ENCODE measurements around the gene CEP78. TPM values are rescaled to one million over a fixed set of nuclear protein-coding genes. Genes with fewer than 3 reads are reported as not detected.
"Not testable (repeated sequence)": the region's sequence is repeated elsewhere in the genome, so short reads cannot be mapped to it uniquely, and the experiment has no call there.

Gene CEP78, protein sequence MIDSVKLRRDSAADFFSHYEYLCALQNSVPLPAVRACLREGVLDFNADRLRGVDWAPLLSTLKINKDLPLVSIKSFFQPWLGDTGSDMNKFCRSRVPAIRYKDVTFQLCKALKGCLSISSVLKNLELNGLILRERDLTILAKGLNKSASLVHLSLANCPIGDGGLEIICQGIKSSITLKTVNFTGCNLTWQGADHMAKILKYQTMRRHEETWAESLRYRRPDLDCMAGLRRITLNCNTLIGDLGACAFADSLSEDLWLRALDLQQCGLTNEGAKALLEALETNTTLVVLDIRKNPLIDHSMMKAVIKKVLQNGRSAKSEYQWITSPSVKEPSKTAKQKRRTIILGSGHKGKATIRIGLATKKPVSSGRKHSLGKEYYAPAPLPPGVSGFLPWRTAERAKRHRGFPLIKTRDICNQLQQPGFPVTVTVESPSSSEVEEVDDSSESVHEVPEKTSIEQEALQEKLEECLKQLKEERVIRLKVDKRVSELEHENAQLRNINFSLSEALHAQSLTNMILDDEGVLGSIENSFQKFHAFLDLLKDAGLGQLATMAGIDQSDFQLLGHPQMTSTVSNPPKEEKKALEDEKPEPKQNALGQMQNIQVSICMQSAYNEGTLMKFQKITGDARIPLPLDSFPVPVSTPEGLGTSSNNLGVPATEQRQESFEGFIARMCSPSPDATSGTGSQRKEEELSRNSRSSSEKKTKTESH
- 10 to 100 TPM; 39.8 to 56.4 TPM for total RNA-seq

GRCh38 chr9:78235762-78236550 is at the start of gene CEP78:
Gene CEP78 (plus strand): TSS chr9:78236075. CDS start chr9:78236351, 276 bp downstream.
- DNase-seq (ENCODE audit: low spot score) (peak; percentile 94), ATAC-seq (peak; percentile 97 to 98)
- Mint-ChIP-seq H3K9me3 (no peaks in the 10 kb centered on the region), H3K27me3 (no peaks in the 10 kb centered on the region), H3K27ac (peak within 1 kb of the TSS; percentile 75 to 93), H3K4me1 (ENCODE audit: low read depth in 2 of 2) (peaks cover 35 to 38% of the 10 kb centered on the region in 2 donors), H3K36me3 (peaks cover 9% of the 10 kb centered on the region), H3K4me3 (no peak within 1 kb of the TSS)

GRCh38 chr9:78187763-78188484 is 48.0 kb upstream of the CEP78 start:
- no peaks in the 10 kb centered on the region for H3K36me3 Mint-ChIP-seq
- H3K4me3 Mint-ChIP-seq = no peak overlapping the region
- no peak for DNase-seq (ENCODE audit: low spot score)
- no peak overlapping the region for H3K27ac Mint-ChIP-seq
- no peaks in the 10 kb centered on the region for H3K4me1 Mint-ChIP-seq (ENCODE audit: low read depth in 2 of 2)
- ATAC-seq = no peak
- H3K27me3 Mint-ChIP-seq = no peaks in the 10 kb centered on the region
- no peaks in the 10 kb centered on the region for H3K9me3 Mint-ChIP-seq

- DNase-seq (ENCODE audit: low spot score) = no peak
Observed at GRCh38 chr9:78188594-78188993, 47.3 kb upstream of the CEP78 start.

DNA sequence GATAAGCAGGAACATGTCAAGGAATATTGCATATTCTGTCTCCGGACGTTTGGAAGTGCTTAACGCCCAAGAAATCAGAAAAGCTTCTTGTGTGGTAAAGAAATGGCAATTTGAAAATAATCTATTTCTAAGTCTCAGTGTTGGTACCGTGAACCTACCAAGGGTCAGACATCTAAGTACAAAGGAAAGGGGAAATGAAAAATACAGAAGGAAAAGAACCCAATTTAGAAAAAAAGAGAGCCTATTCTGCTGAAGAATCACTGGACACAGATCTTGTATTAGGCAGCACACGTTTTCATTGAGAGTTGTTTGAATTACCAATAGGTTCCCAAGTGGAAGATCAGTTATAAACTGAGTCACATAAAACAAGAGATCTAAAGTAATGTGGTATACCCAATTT is 46.9 kb upstream of the CEP78 start:
- H3K36me3 Mint-ChIP-seq = no peaks in the 10 kb centered on the region
- H3K27me3 Mint-ChIP-seq = no peaks in the 10 kb centered on the region
- no peak overlapping the region for H3K4me3 Mint-ChIP-seq
- H3K4me1 Mint-ChIP-seq (ENCODE audit: low read depth in 2 of 2) = no peaks in the 10 kb centered on the region
- peaks cover 2% of the 10 kb centered on the region for H3K9me3 Mint-ChIP-seq
- no peak overlapping the region for H3K27ac Mint-ChIP-seq
- no peak for DNase-seq (ENCODE audit: low spot score)
- no peak for ATAC-seq

More at GRCh38 chr9:78188594-78188993, 47.3 kb upstream of the CEP78 start:
- Mint-ChIP-seq H3K27me3 (no peaks in the 10 kb centered on the region), H3K4me1 (ENCODE audit: low read depth in 2 of 2) (no peaks in the 10 kb centered on the region), H3K9me3 (peaks cover under 1% of the 10 kb centered on the region), H3K4me3 (no peak overlapping the region), H3K36me3 (no peaks in the 10 kb centered on the region), H3K27ac (no peak overlapping the region)
- ATAC-seq = no peak

DNA sequence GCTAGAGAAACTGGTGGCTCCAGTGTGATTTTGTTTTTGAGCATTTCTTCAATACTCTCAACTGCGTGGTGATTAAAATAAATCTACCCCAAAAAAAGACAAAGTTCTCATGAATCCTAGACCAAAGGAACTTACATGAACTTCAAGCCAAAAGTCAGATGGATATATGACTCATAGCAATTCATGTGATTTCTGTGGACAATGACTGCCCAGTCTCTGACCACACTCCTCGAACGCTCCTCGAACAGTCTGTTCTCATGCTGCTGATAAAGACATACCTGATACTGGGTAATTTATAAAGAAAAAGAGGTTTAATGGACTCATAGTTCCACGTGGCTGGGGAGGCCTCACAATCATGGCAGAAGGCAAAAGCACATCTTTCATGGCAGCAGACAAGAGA is 46.4 kb upstream of the CEP78 start:
- Mint-ChIP-seq H3K9me3 (peaks cover 4% of the 10 kb centered on the region), H3K36me3 (no peaks in the 10 kb centered on the region), H3K4me3 (no peak overlapping the region), H3K4me1 (ENCODE audit: low read depth in 2 of 2) (no peaks in the 10 kb centered on the region), H3K27me3 (no peaks in the 10 kb centered on the region), H3K27ac (no peak overlapping the region)
- DNase-seq (ENCODE audit: low spot score) (no peak), ATAC-seq (no peak)

GRCh38 chr9:78191931-78192330 is 43.9 kb upstream of the CEP78 start:
- Mint-ChIP-seq H3K4me3 (no peak overlapping the region), H3K4me1 (ENCODE audit: low read depth in 2 of 2) (no peaks in the 10 kb centered on the region), H3K27ac (no peak overlapping the region), H3K9me3 (peaks cover 4% of the 10 kb centered on the region), H3K36me3 (no peaks in the 10 kb centered on the region), H3K27me3 (no peaks in the 10 kb centered on the region)
- DNase-seq (ENCODE audit: low spot score) = no peak
- ATAC-seq = no peak

- DNase-seq (ENCODE audit: low spot score) (no peak), ATAC-seq (no peak)
Observed at GRCh38 chr9:78196258-78196657, 39.6 kb upstream of the CEP78 start.

GRCh38 chr9:78201158-78201777 is 34.6 kb upstream of the CEP78 start:
- Mint-ChIP-seq H3K9me3 (peaks cover 19% of the 10 kb centered on the region), H3K4me1 (ENCODE audit: low read depth in 2 of 2) (peaks cover 17 to 20% of the 10 kb centered on the region in 2 donors), H3K4me3 (peak overlapping the region; percentile 36), H3K36me3 (peaks cover 35% of the 10 kb centered on the region), H3K27ac (peak overlapping the region in 1 of 2 donors; percentile 75)
- peak; percentile 62 to 65 for ATAC-seq
- not testable (repeated sequence) for H3K27me3 Mint-ChIP-seq; DNase-seq (ENCODE audit: low spot score)

More at GRCh38 chr9:78196258-78196657, 39.6 kb upstream of the CEP78 start:
- H3K27ac Mint-ChIP-seq = no peak overlapping the region
- H3K4me3 Mint-ChIP-seq = no peak overlapping the region
- no peaks in the 10 kb centered on the region for H3K36me3 Mint-ChIP-seq
- H3K9me3 Mint-ChIP-seq = peaks cover 4% of the 10 kb centered on the region
- H3K4me1 Mint-ChIP-seq (ENCODE audit: low read depth in 2 of 2) = peaks cover 6 to 8% of the 10 kb centered on the region in 2 donors
- H3K27me3 Mint-ChIP-seq = no peaks in the 10 kb centered on the region

GRCh38 chr9:78207319-78207718 is 28.6 kb upstream of the CEP78 start:
- H3K4me3 Mint-ChIP-seq = no peak overlapping the region
- H3K27me3 Mint-ChIP-seq = no peaks in the 10 kb centered on the region
- peaks cover 16% of the 10 kb centered on the region for H3K9me3 Mint-ChIP-seq
- H3K27ac Mint-ChIP-seq = no peak overlapping the region
- peaks cover 26% of the 10 kb centered on the region for H3K36me3 Mint-ChIP-seq
- ATAC-seq (no peak), DNase-seq (ENCODE audit: low spot score) (no peak)
- peaks cover 28 to 31% of the 10 kb centered on the region in 2 donors for H3K4me1 Mint-ChIP-seq (ENCODE audit: low read depth in 2 of 2)

GRCh38 chr9:78207901-78208300 is 28.0 kb upstream of the CEP78 start:
- H3K4me3 Mint-ChIP-seq = no peak overlapping the region
- DNase-seq (ENCODE audit: low spot score) (no peak), ATAC-seq (no peak)
- H3K9me3 Mint-ChIP-seq = peaks cover 14% of the 10 kb centered on the region
- H3K27ac Mint-ChIP-seq = no peak overlapping the region
- H3K4me1 Mint-ChIP-seq (ENCODE audit: low read depth in 2 of 2) = peaks cover 30 to 35% of the 10 kb centered on the region in 2 donors
- peaks cover 21% of the 10 kb centered on the region for H3K36me3 Mint-ChIP-seq
- no peaks in the 10 kb centered on the region for H3K27me3 Mint-ChIP-seq

DNA sequence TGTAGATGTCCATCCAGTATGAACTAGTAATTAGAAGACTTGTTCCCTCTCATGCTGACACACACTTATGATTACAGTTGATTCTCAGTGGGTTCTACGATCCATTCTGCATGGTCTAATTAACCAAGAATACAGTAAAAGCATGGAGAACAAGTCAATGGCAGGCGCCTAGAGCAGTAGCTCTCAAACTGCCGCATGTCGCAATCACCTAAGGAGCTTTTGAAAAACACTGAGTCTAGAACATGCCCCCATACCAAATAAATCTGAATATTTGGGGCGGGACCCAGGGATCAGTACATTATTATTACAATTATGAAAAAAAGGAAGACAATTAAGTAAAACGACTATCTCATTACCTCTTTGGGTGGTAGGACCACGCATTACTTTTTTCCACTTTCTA is 26.7 kb upstream of the CEP78 start:
- Mint-ChIP-seq H3K4me1 (ENCODE audit: low read depth in 2 of 2) (peaks cover 35 to 42% of the 10 kb centered on the region in 2 donors), H3K4me3 (no peak overlapping the region), H3K27me3 (no peaks in the 10 kb centered on the region), H3K9me3 (peaks cover 6% of the 10 kb centered on the region), H3K36me3 (peaks cover 9% of the 10 kb centered on the region), H3K27ac (peak overlapping the region in 1 of 2 donors; percentile 42)
- ATAC-seq (no peak), DNase-seq (ENCODE audit: low spot score) (no peak)

DNA sequence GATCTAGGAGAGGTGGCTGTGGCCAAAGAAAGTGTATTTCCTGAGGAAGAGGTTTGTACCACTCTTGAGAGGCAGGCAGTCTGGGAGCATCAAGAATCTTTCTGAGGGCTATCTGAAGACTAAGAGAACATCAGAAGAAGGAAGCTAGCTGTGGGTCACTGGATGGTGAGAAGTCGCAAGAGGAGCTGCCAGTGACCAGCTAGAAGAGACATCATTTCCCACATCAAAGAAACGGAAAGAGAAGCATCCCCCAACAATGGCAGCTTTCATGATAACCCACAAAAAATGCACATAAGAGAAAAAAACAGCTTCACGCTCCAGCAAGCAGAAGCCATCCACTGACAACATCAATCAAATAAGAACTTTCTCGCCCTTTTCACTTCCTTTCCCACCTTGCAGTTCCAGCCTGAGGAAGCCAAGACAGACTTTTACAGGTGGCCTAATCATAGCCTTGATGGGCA is 25.0 kb upstream of the CEP78 start:
- H3K36me3 Mint-ChIP-seq = no peaks in the 10 kb centered on the region
- H3K27ac Mint-ChIP-seq = peak overlapping the region; percentile 22 to 32
- no peaks in the 10 kb centered on the region for H3K9me3 Mint-ChIP-seq
- H3K4me1 Mint-ChIP-seq (ENCODE audit: low read depth in 2 of 2) = peaks cover 35 to 42% of the 10 kb centered on the region in 2 donors
- H3K4me3 Mint-ChIP-seq = peak overlapping the region; percentile 21
- no peaks in the 10 kb centered on the region for H3K27me3 Mint-ChIP-seq
- ATAC-seq = no peak
- no peak for DNase-seq (ENCODE audit: low spot score)

DNA sequence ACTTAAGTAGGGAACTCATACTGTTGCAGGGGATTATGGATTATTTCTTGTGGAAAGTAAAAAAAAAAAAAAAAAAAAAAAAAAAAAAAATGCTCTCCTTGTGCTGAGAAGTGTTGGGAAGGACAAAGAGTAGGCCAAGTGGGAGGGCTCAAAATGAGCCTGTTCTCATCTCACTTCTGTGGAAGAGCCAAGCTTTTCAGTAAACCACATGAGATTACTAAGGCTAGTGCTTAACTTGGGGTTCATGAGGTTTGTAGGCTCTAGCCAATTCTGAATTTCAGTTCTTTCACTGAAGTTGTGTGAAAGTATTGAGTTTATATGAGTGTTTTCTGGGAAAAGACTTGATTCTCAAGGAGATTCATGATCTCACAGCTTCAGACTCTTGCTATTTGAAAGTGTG is 23.0 kb upstream of the CEP78 start:
- no peaks in the 10 kb centered on the region for H3K27me3 Mint-ChIP-seq
- H3K4me1 Mint-ChIP-seq (ENCODE audit: low read depth in 2 of 2) = peaks cover 35 to 42% of the 10 kb centered on the region in 2 donors

More for the DNA sequence above, 23.0 kb upstream of the CEP78 start:
- no peak overlapping the region for H3K27ac Mint-ChIP-seq
- DNase-seq (ENCODE audit: low spot score) (no peak), ATAC-seq (peak in 1 of 2 donors; percentile 54)
- no peaks in the 10 kb centered on the region for H3K36me3 Mint-ChIP-seq
- H3K9me3 Mint-ChIP-seq = no peaks in the 10 kb centered on the region
- H3K4me3 Mint-ChIP-seq = no peak overlapping the region
